OCI-LY1 (cell line): ENCODE data around the gene LCE1F.

Source experiments
- EZH2 ChIP-seq: fragments of 200-600 bp; sonication (generic), shearing (Covaris generic); IDR thresholded peaks from 2 replicates; pipeline ENCODE4 v1.8.0; 2017; ENCODE audit warnings: borderline replicate concordance, mixed run types, mild to moderate bottlenecking, antibody characterized with exemption, low read length, moderate library complexity, mixed read lengths
- TF ChIP-seq, protein P1 (sequence below): fragments of 200-600 bp; sonication (generic), shearing (Covaris generic); IDR thresholded peaks from 2 replicates; pipeline ENCODE4 v1.5.1; 2017; ENCODE audit warnings: mild to moderate bottlenecking, antibody characterized with exemption, low read length, moderate library complexity, mixed read lengths

DNA sequence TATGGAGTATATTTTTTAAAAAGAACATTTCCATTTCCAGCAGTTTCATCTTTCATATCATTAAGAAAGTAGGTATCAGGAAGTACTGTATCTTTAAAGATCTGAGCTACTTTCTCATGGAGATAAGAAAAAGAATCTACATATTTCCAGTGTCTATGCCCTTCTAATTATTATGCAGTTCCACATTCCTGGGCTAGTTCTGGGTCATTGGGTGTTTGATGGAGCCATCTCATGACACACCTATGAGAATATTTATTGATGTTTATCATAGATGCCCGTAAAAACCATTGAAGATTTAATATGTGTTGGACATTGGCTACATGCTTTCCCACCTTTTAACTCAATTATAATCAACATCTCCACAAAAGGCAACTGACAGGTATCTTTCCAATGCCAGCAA is 46.0 kb upstream of the LCE1F start:
- TF ChIP-seq, protein P1, sequence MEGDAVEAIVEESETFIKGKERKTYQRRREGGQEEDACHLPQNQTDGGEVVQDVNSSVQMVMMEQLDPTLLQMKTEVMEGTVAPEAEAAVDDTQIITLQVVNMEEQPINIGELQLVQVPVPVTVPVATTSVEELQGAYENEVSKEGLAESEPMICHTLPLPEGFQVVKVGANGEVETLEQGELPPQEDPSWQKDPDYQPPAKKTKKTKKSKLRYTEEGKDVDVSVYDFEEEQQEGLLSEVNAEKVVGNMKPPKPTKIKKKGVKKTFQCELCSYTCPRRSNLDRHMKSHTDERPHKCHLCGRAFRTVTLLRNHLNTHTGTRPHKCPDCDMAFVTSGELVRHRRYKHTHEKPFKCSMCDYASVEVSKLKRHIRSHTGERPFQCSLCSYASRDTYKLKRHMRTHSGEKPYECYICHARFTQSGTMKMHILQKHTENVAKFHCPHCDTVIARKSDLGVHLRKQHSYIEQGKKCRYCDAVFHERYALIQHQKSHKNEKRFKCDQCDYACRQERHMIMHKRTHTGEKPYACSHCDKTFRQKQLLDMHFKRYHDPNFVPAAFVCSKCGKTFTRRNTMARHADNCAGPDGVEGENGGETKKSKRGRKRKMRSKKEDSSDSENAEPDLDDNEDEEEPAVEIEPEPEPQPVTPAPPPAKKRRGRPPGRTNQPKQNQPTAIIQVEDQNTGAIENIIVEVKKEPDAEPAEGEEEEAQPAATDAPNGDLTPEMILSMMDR, result no peak
- TF ChIP-seq EZH2, result no peak
